Hematopoietic multipotent progenitor cell treated with erythropoietin and hydrocortisone succinate and interleukin-3 and kit ligand, for 15 days (in vitro differentiated cells): ENCODE results near the gene SMARCC1.

Experiments
- DNase-seq: peaks from one replicate; pipeline ENCODE4 v3.0.0-alpha.2; 2015; ENCODE audit warnings: low spot score

The SMARCC1 gene

GRCh38 chr3:47540281-47540680, 241.4 kb downstream of the SMARCC1 start:
- no peak for DNase-seq

GRCh38 chr3:47536967-47537366, 244.7 kb downstream of the SMARCC1 start:
- DNase-seq = no peak

- no peak for DNase-seq
These were observed 245.3 kb downstream of the SMARCC1 start for GRCh38 chr3:47536221-47536891.
